Astrocyte of the spinal cord (primary cell): Measurements from ENCODE around the gene GSX2.
"Not testable (repeated sequence)": the region's sequence is repeated elsewhere in the genome, so short reads cannot be mapped to it uniquely, and the experiment has no call there.

Source experiments
- DNase-seq: peaks from one replicate; pipeline ENCODE4 v3.0.0; 2011; ENCODE audit warnings: low read depth, low spot score
- H3K4me3 ChIP-seq: 2 replicates; pipeline ENCODE4 v1.5.1; 2011; ENCODE audit warnings: low read depth, mild to moderate bottlenecking, low read length, moderate library complexity
- in situ Hi-C: cut with HindIII; loops from 2 replicates; pipeline ENCODE4 v1.10.0; 2017; ENCODE audit warnings: low sequenced_read_pairs
- TF ChIP-seq, protein P1 (sequence below): IDR thresholded peaks from 2 replicates; pipeline ENCODE4 v1.5.1; 2012; ENCODE audit warnings: low read depth, mild to moderate bottlenecking, low read length, inconsistent platforms

The GSX2 gene

GRCh38 chr4:54099748-54100574, at the start of gene GSX2:
TSS of gene GSX2 (plus strand) at chr4:54100163. CDS start at chr4:54100345, 182 bp downstream.
- in situ Hi-C loops: no loop called here
- peak; percentile 33 for DNase-seq
- TF ChIP-seq, protein P1, sequence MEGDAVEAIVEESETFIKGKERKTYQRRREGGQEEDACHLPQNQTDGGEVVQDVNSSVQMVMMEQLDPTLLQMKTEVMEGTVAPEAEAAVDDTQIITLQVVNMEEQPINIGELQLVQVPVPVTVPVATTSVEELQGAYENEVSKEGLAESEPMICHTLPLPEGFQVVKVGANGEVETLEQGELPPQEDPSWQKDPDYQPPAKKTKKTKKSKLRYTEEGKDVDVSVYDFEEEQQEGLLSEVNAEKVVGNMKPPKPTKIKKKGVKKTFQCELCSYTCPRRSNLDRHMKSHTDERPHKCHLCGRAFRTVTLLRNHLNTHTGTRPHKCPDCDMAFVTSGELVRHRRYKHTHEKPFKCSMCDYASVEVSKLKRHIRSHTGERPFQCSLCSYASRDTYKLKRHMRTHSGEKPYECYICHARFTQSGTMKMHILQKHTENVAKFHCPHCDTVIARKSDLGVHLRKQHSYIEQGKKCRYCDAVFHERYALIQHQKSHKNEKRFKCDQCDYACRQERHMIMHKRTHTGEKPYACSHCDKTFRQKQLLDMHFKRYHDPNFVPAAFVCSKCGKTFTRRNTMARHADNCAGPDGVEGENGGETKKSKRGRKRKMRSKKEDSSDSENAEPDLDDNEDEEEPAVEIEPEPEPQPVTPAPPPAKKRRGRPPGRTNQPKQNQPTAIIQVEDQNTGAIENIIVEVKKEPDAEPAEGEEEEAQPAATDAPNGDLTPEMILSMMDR: no peak
- peak within 1 kb of the TSS; percentile 32 for H3K4me3 ChIP-seq

DNA sequence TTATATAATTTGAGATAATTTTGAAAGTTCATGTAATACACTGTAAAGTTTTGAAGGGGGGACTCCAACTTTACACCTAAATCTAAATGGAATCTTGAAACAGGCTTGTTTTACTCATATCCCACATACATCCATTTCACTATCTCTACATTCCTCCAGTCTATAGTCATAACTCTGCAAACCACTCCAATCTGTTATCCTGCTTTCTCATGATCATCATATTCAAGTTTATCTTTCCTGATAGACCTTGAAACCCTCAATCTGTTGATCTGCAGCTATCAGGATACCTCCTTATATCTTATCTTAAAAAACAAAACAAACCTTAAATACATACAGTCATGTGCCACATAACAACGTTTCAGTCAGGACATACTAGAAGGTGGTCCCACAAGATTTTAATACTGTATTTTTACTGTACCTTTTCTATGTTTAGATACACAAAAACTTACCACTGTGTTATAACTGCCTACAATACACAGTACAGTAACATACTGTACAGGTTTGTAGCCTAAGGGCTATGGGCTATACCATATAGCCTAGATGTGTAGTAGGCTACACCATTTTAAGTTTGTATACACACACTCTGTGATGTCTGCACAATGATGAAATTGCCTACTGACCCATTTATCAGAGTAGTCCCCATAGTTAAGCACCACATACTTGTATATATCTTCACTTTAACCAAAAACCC, 49.6 kb upstream of the GSX2 start:
- in situ Hi-C loops: no loop called here
- TF ChIP-seq, protein P1: no peak
- peak; percentile 48 for DNase-seq

GRCh38 chr4:54053322-54053721, 46.6 kb upstream of the GSX2 start:
- H3K4me3 ChIP-seq, in situ Hi-C loops, DNase-seq: not testable (repeated sequence)

More for the DNA sequence above, 49.6 kb upstream of the GSX2 start:
- H3K4me3 ChIP-seq: no peak overlapping the region

DNA sequence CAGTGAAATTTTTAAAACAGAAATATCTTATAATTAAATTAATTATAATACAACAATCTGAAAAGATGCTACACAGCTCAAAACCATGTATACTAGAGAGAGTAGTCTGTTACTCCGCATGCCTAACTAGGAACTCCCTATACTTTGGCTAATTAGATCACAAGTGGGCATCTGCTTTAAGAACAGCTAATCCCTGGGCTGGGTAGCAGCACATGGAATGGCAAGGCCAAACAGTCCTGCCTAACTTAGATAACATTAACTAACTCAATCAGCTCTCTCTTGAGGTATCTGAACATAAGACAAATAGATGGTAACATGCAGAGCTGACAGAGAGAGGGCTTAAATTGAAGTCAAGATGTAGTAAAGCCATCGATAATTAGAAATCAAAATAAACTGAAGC, 45.5 kb upstream of the GSX2 start:
- in situ Hi-C loops: no loop called here

DNA sequence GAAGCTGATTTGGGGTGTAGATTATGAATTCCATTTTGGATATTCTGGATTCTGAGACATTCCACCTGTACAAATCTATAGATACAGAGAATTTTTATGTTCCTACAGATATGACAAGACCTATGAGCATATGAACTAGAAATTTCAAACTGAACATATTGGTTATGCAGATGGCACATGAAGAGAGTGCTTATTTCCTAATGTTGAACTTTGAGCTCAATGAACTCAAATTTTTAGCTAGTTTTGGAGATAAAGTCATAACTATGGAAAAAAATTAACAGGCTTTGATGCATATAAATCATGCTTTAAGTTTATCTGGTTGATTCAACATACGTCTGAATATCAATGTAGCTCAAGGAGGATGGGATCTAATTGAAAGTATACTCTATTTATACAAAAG, 44.5 kb upstream of the GSX2 start:
- H3K4me3 ChIP-seq: no peak overlapping the region
- no peak for DNase-seq
- in situ Hi-C loops: no loop called here
- TF ChIP-seq, protein P1: no peak

More for the DNA sequence above, 45.5 kb upstream of the GSX2 start:
- no peak overlapping the region for H3K4me3 ChIP-seq
- TF ChIP-seq, protein P1: no peak
- no peak for DNase-seq

DNA sequence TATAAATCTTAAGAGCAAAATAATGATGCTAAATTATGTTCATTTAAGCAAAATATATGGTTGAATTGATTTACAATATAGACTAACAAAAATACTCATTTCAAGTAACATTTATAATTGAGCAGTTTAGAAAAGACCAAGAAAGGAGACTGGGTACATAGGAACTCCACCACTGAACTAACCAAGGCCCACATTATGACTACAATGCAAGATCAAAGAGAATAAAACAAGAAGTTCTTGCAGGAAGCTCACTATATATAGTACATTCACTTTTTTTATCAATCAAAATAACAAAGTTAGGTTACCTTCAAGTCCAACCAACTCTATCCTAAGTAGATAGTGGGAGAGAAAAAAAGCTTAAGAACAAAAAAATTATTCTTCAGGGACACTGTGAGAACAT, 43.6 kb upstream of the GSX2 start:
- TF ChIP-seq, protein P1: no peak
- no peak for DNase-seq
- no peak overlapping the region for H3K4me3 ChIP-seq
- in situ Hi-C loops: no loop called here

GRCh38 chr4:54058171-54058570, 41.8 kb upstream of the GSX2 start:
- DNase-seq: no peak
- TF ChIP-seq, protein P1: no peak
- in situ Hi-C loops: no loop called here
- no peak overlapping the region for H3K4me3 ChIP-seq
